Measurements from ENCODE around the gene JARID2.

The JARID2 gene

GRCh38 chr6:15382712-15383111, 136.8 kb downstream of the JARID2 start:
- DNase-seq = no peak

- no peak for DNase-seq
Observed at GRCh38 chr6:15384901-15385300, 139.0 kb downstream of the JARID2 start.

- no peak for DNase-seq
Observed at GRCh38 chr6:15385521-15385920, 139.7 kb downstream of the JARID2 start.

- DNase-seq = no peak
Observed at GRCh38 chr6:15386110-15386755, 140.4 kb downstream of the JARID2 start.

DNA sequence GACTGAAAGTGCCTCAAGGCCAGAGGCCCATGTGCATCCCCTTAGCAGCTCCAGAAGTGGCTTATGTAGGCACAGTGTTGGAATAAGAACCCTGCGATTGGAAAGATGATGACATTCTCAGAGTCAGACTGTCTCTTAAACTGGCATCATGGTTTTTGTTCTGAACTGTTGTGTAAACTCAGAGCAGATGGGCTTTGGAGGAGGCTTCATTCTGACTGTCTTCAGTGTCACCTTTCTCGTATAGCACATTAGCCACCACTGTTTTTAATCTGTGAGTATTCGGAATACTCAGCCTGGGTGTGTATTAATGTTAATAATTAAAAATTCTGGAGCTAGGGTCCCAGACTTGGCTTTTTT, 140.9 kb downstream of the JARID2 start:
- DNase-seq = no peak

GRCh38 chr6:15387118-15387517, 141.2 kb downstream of the JARID2 start:
- no peak for DNase-seq

DNA sequence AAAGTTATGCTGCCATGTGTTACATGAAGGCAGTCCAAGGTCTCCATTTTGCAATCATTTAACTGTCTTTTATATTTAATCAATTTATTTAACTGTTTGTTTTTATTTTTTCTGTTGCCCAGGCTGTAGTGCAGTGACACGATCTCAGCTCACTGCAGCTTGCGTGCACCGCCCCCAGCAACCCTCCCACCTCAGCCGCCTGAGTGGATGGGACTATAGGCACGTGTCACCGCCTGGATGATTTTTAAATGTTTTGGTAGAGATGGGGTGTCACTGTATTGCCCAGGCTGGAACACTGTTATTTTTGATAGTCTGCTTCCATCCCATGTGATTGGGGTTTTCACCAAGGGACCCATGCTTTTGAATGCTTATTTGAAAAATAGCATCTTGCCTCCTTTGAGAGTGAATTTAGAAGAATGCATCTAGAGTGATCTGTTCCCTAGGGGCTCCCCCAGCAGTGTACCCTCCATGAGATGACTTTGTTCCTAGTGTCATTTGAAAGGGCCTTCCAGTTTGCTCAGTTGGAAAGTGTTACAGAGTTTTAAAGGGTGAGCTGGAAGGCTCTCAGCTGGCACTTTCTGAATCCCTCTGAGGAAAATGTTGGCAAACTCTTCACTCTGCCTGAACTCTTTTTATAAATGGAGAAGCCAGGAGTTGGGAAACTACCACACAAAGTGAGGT, 143.4 kb downstream of the JARID2 start:
- DNase-seq = no peak

DNA sequence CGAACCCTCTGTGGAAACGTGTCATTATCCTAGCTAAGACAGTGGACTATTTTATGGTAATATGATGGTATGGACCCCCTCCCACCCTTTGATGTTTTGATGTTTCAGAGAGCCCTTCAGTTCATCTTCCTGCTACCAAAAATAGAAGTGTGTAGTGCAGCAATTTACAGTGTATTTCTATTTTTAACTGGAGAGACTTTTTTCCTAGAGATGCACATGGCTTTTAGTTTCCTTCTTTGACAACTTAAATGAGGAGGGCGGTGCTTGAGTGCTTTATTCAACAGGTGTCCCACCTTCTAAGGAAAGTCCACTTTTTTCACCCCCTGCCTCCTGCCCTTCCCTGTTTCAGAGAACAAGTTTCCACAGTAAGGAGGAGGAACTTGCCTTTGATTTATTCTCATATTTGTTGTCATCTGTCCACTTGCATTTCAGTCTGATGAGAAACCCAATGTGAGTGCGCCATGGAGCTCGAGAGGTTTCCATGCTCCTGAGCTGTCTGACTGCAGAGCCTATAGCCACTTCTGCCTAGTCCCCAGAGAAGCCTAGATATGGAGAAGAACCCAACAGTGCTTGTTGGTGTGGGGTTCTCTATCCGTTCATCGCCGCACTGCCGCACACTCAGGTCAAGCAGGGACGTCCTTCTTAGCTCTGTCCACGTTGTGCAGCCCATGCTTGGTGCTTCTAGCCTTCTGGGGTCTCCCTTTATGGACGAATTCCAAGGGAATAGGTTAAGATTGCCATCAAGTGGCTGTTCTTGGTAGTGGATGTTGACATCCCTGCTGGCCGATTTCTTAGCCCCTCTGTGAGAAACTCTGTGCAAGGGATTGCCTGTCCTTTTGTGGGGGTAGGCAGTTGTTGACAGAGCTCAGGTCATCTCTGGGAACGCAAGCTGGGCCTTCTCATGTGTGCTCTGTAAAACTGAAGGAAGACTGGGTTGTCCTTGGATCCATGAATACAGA, 144.2 kb downstream of the JARID2 start:
- DNase-seq = no peak

DNA sequence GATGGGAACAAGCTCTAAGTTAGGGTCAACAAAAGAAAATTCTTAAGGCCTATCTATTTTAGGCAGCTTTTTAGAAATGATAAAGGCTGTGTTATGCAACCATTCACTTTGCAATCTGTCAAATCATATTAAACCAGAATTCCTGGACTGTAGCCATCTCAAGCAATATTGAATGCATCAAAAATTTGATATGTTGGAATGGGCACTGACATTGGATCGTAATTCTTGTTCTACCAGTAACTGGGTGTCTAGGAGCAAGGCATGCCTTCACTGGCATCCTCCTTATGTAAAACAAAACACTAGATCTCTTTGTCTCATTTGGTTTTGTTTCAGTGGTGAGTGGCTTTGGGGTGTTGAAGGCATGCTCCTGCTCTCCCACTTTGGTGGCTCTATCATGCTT, 145.6 kb downstream of the JARID2 start:
- no peak for DNase-seq

DNA sequence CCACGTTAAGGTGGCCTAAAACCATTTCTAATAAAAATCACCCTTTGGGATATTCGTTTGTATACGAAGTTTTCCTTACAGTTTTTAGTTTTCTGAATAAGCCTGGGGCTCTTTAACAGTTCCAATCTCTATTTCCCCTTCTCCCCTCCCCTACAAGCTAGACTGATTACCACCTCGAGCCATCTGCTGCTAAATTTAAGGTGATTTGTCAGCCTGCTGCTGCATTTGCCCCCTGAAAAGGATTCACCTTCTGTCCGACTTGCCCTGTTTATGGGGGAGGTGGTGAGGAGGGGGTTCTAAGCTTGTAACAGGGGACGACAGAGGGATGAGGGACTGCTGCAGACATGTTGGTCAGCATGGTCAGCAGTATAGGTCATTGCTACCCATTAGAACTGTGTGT, 146.3 kb downstream of the JARID2 start:
- DNase-seq = no peak

GRCh38 chr6:15393605-15394004, 147.7 kb downstream of the JARID2 start:
- no peak for DNase-seq

- DNase-seq = no peak
Observed at GRCh38 chr6:15395087-15395486, 149.2 kb downstream of the JARID2 start.

GRCh38 chr6:15396808-15397207, 150.9 kb downstream of the JARID2 start:
- no peak for DNase-seq

DNA sequence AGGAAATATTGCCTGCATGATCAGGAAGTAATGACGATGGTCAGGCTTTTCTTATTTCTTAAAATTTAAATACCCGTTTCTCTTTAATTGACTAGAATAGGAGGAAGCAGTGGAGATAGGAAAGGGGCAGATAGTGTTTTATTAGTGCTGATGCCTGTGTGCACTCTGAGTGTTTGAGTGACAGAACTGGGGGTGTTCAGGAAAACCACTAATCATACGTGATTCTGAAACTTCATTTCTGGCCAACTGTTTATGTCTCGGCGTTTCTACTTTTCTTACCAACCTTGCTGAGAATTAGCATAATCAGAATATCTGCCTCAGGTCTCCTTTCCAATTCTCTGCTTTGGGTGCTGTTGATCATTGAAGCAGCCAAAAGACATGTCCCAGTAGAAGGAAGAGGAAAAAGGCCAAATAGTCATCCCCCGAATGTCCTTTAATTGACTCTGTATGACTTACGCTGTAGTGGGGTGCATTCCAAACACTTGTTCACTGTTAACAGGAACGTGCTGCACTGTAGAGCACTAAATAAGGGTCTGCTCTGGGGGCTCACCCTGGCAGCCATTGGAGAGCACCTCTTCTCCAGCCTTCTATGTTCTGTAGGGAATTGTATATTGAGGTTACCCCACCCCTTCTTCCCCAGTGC, 152.9 kb downstream of the JARID2 start:
- no peak for DNase-seq

GRCh38 chr6:15399641-15400470, 154.0 kb downstream of the JARID2 start:
- no peak for DNase-seq

DNA sequence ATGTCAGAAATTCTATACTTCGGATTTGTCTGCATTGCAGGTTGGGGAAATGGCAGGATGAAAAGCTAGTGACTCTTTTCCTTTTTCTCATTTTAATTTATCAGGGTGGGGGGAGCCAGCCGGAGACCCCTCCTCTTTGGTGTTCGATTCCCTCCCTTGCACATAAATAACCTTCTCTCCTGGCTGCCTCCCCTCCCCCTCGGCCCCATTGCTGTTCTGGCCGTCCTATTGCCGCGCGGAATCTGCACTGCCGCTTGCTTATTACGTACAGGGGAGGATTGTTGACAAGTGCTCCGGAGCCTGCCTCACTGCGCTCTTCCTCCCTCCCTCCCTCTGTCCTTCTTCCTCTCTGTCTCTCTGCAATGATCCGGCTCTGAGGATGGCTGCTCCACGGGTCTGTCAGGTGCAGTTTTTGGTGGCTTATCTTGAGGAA, 154.7 kb downstream of the JARID2 start:
- no peak for DNase-seq

- no peak for DNase-seq
Observed at GRCh38 chr6:15401120-15401519, 155.3 kb downstream of the JARID2 start.

DNA sequence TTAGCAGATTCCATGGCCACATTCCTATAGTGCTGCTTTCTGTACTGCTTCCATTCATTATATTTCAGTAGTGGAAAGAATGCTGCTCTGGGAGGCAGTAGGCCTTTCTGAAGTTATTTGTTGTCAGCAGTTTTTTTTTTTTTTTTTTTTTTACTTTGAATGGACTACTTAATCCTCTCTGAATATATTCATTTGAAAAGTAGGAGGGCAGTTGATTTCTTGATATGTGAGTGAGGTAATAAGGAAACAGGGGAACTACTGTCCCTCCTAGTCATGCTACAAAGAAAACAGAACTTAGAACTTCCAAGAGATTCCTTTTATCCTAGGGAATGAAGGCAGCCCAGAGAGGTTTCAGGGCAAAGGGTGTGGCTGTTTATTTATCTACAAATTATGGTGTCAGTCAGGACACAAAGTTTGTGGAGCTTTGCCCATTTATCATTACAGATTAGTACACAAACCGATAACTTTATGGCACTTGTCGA, 155.9 kb downstream of the JARID2 start:
- no peak for DNase-seq

GRCh38 chr6:15402406-15403045, 156.7 kb downstream of the JARID2 start:
- no peak for DNase-seq

DNA sequence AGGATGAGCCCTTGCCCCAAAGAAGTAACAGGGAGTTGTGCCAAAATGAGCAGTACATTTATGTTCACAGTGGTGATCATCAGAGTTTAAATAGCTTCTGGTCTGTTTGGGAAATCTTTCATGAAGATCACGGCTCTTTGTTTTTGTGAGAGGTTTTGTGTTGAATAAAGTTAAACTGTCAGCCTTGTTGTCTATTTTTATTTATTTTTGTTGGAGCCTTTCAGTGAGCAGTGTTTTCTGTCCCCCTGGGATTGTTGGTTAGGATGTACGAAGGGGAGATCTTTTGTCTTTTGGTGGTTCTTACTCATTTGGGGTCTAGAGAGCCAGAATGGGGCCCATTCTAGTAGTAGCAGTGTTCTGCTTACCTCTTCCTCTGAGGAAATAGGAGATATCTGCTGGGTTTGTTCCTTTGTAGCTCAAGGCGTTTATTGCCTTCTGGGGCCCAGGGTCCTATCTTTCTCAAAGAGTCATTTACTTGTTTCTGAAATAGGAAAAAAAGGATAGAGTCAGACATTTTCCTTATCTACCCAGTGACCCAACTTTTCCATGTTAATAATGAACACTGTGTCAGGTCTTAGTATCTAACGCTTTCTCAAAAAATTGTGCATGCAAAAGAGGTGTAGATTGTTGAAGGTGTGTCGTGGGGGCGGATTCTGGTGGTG, 157.4 kb downstream of the JARID2 start:
- DNase-seq = no peak

GRCh38 chr6:15404685-15404980, 158.8 kb downstream of the JARID2 start:
- DNase-seq = no peak

All from NCI-H1436 (cell line).